Immature natural killer cell (primary cell): ENCODE data around the gene ZFP42. TPM values are rescaled to one million over a fixed set of nuclear protein-coding genes. Genes with fewer than 3 reads are reported as not detected.

ENCODE experiments used
- DNase-seq, 3 donors: peaks; one replicate each; pipeline ENCODE4 v3.0.0; 2022; ENCODE audit warnings: mixed read lengths in 1 of 3
- H3K27ac Mint-ChIP-seq, 6 donors: one replicate each; pipeline ENCODE4 v1.8.0; 2020; ENCODE audit warnings: mixed read lengths in 6 of 6, mild to moderate bottlenecking in 5 of 6, inconsistent platforms in 4 of 6, moderate library complexity in 3 of 6
- H3K27me3 Mint-ChIP-seq, 3 donors: one replicate each; pipeline ENCODE4 v1.8.0; 2020 to 2021; ENCODE audit warnings: low read depth in 3 of 3, mild to moderate bottlenecking in 3 of 3, mixed read lengths in 3 of 3, moderate library complexity in 3 of 3, inconsistent platforms in 1 of 3
- H3K36me3 Mint-ChIP-seq, 3 donors: one replicate each; pipeline ENCODE4 v1.8.0; 2020; ENCODE audit warnings: mixed read lengths in 3 of 3, inconsistent platforms in 2 of 3, mild to moderate bottlenecking in 2 of 3
- H3K4me1 Mint-ChIP-seq, 2 donors: one replicate each; pipeline ENCODE4 v1.8.0; 2020; ENCODE audit warnings: inconsistent platforms in 2 of 2, mild to moderate bottlenecking in 2 of 2, mixed read lengths in 2 of 2, moderate library complexity in 1 of 2
- H3K4me3 Mint-ChIP-seq, 5 donors: one replicate each; pipeline ENCODE4 v1.8.0; 2020; ENCODE audit warnings: mild to moderate bottlenecking in 5 of 5, mixed read lengths in 5 of 5, inconsistent platforms in 3 of 5, moderate library complexity in 3 of 5
- H3K9me3 Mint-ChIP-seq, 6 donors: one replicate each; pipeline ENCODE4 v1.8.0; 2020; ENCODE audit warnings: mild to moderate bottlenecking in 6 of 6, mixed read lengths in 6 of 6, inconsistent platforms in 4 of 6, moderate library complexity in 3 of 6
- polyA plus RNA-seq, 3 donors: library from polyadenylated mRNA; unstranded; fragments of 300-500 nt; fragmentation: Illumina TruSeq; gene quantifications; one replicate each; pipeline ENCODE4 v1.2.3, GENCODE V29; 2021

The ZFP42 gene
- polyA plus RNA-seq, 3 donors from 2014 or later = not detected

DNA sequence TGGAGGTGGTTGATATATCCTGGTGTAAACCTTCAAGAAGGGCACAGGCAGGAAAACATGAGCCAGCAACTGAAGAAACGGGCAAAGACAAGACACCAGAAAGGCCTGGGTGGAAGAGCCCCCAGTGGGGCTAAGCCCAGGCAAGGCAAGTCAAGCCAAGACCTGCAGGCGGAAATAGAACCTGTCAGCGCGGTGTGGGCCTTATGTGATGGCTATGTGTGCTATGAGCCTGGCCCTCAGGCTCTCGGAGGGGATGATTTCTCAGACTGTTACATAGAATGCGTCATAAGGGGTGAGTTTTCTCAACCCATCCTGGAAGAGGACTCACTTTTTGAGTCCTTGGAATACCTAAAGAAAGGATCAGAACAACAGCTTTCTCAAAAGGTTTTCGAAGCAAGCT is 7.2 kb downstream of the ZFP42 start:
- peaks cover 9 to 47% (median 20%) of the 10 kb centered on the region in 6 donors for H3K9me3 Mint-ChIP-seq
- no peak overlapping the region for H3K27ac Mint-ChIP-seq
- peaks cover 0 to 4% (median 3%) of the 10 kb centered on the region in 3 donors for H3K36me3 Mint-ChIP-seq
- no peaks in the 10 kb centered on the region for H3K27me3 Mint-ChIP-seq
- H3K4me3 Mint-ChIP-seq = no peak overlapping the region
- DNase-seq = no peak
- H3K4me1 Mint-ChIP-seq = no peaks in the 10 kb centered on the region

DNA sequence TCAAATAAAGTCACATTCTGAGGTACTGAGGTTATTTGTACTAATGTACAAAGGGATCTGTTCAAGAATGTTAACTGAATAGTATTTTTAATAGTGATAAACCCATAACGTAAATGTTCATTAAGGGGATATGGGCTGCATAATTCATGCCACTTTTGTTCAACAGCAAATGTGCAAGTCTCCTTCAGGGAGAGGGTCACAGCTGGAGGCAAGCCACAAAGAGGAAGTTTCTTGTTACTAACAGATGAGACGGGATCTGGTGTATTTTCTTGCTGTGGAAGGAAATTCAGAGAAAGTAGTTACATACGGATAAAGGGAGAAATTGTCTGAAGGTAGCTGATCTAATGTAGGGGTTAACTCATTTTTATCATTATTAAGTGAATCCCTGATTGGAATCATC is 10.0 kb downstream of the ZFP42 start:
- DNase-seq = no peak
- H3K27ac Mint-ChIP-seq = no peak overlapping the region
- H3K4me1 Mint-ChIP-seq = no peaks in the 10 kb centered on the region
- no peak overlapping the region for H3K4me3 Mint-ChIP-seq
- peaks cover 0 to 3% (median 0%) of the 10 kb centered on the region in 3 donors for H3K36me3 Mint-ChIP-seq
- H3K9me3 Mint-ChIP-seq = peaks cover 2 to 41% (median 24%) of the 10 kb centered on the region in 6 donors
- H3K27me3 Mint-ChIP-seq = no peaks in the 10 kb centered on the region

DNA sequence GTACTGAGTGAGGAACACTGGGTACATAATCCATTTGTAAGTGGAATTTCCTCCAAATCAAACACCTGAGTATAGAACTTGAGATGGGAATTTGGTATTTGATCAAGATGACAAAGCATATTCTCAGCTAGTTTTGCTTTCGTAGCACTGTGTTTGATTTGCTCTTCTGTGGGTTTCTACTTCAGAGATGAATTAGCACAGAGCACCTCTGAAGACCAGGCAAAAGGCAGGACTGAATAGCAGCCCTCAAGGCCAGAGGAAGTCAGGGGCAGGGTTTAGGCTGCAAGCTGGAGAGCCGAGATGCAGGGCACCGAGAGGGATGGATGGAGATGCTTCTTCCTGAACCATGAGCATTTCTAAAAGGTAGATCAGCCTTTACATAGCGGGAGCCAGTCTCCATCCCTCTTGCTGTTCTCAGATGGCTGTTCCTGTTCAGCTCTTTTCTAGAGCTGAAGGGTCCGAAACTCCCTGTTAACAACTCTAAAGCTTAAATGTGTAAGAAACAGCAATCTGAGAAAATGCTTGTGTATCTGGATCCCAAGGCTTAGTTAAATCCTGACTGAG is 10.8 kb downstream of the ZFP42 start:
- Mint-ChIP-seq H3K4me3 (no peak overlapping the region), H3K36me3 (peaks cover 0 to 3% (median 0%) of the 10 kb centered on the region in 3 donors), H3K27ac (no peak overlapping the region), H3K27me3 (no peaks in the 10 kb centered on the region), H3K4me1 (no peaks in the 10 kb centered on the region), H3K9me3 (peaks cover 2 to 42% (median 19%) of the 10 kb centered on the region in 6 donors)
- no peak for DNase-seq

DNA sequence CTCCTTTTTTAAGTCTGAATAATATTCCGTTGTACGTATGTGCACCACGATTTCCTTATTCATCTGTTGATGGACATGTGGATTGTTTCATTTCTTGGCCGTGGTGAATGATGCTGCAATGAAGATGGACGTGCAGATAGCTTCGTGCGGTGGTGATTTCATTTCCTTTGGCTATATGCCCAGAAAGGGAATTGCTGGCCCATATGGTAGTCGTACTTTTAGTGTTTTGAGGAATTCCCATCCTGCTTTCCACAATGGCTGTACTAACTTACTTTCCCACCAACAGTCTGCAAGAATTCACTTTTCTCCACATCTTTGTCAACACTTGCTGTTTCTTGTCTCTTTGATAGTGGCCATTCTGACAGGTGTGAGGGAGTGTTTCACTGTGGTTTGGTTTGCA is 12.8 kb downstream of the ZFP42 start:
- Mint-ChIP-seq H3K36me3 (peaks cover 0 to 3% (median 0%) of the 10 kb centered on the region in 3 donors), H3K27me3 (no peaks in the 10 kb centered on the region), H3K9me3 (peaks cover 3 to 29% (median 21%) of the 10 kb centered on the region in 6 donors), H3K27ac (no peak overlapping the region), H3K4me3 (no peak overlapping the region), H3K4me1 (no peaks in the 10 kb centered on the region)
- no peak for DNase-seq

DNA sequence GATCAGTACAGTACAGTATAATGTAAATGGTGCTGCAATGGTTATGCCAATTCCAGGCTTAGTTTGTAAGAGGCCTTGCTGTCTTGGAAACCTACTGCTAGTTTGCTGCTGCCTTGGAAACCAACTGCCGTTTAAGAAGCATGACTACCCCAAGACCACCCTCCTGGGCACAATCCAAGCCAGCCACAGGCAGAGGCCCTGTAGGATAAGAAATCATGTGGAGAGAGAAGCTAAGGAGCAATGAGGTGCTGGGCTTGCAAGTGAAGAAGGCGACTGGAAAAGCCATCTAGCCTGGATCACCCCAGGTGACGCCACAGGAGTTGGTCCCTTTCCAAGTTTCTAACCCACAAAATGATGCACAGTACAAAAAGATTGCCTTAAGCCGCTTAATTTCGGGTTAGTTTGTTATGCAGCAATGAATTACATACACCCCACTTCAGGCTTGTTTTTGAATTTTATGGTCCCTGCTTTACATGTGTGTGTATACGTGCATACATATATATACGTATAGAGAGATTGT is 16.9 kb downstream of the ZFP42 start:
- Mint-ChIP-seq H3K27me3 (peaks cover 0 to 3% (median 0%) of the 10 kb centered on the region in 3 donors), H3K9me3 (peaks cover 3 to 33% (median 21%) of the 10 kb centered on the region in 6 donors), H3K36me3 (no peaks in the 10 kb centered on the region), H3K4me1 (no peaks in the 10 kb centered on the region), H3K4me3 (no peak overlapping the region), H3K27ac (no peak overlapping the region)
- DNase-seq = no peak

DNA sequence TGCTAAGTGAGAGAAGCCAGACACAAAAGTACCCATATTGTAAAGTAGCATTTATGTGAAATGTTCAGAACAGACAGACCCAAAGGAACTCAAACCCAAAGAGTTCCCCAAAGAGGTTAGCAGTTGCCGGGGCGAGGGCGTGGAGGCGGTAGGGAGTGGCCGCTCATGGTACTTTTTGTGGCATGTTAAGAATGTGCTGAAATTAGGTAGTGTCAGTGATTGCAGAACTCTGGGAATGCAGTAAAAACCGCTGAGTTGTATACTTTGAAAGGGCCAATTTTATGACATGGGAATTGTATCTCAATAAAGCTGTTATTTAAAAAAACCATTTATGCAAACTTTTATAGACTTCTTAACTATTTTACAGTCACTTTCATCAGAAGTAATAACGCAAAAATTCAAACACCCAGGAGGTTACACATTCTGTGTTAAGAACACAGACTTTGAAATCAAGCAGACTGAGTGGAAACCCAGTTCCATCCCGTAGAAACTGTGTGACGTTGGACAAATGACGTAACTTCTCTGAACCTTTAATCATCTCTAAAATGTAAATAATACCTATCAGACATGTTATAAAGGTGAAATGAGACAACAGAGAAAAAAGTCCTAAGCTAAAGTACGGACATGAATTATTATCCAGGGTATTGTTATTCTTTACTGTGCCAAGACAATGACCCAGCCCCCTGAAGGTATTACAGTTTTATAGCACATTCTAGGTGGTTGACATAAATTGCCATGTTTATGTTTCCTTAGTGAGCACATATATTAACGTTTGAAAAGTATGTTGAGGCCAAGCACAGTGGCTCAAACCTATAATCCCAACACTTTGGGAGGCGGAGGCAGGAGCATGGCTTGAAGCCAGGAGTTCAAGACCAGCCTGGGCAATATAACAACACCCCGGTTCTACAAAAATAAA is 19.7 kb downstream of the ZFP42 start:
- Mint-ChIP-seq H3K36me3 (no peaks in the 10 kb centered on the region), H3K27me3 (peaks cover 0 to 4% (median 0%) of the 10 kb centered on the region in 3 donors), H3K4me3 (no peak overlapping the region), H3K4me1 (no peaks in the 10 kb centered on the region), H3K27ac (no peak overlapping the region), H3K9me3 (peaks cover 4 to 34% (median 16%) of the 10 kb centered on the region in 6 donors)
- DNase-seq = no peak

DNA sequence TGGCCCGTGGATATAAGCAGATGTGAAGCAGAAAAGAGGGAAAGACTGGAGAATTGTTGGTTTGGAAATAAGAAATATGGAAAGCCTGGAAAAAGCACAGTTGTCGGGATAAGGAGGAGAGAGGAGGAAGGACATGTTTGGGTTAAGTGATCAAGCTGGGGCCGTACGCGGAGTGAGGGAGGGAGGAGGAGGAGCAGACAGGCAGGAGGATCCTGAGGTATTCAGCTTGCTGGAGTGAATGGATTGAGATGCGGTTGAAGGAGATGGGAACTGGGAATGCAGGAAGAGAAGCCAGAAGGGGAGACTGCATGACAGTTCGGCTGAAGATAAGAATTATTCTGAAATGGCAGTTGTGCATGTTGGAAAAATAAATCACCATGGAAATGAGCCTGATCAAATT is 21.2 kb downstream of the ZFP42 start:
- no peak for DNase-seq
- Mint-ChIP-seq H3K9me3 (peaks cover 8 to 28% (median 15%) of the 10 kb centered on the region in 6 donors), H3K27me3 (peaks cover 0 to 6% (median 0%) of the 10 kb centered on the region in 3 donors), H3K27ac (no peak overlapping the region), H3K4me1 (no peaks in the 10 kb centered on the region), H3K36me3 (no peaks in the 10 kb centered on the region), H3K4me3 (no peak overlapping the region)

DNA sequence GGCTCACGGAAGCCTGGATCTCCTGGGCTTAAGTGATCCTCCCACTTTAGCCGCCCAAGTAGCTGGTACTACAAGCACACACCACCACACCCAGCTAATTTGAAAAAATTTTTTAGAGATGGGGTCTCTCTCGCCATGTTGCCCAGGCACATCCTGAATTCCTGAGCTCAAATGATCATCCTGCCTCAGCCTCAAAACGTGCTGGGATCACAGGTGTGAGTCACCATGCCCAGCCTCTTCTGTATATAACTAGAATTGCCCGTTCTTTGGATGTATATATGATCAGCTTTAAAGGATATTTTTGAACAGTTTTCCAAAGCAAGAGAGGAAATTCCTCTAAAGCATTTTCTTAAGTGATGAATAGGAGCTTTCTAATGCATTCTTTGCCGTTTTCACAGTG is 22.7 kb downstream of the ZFP42 start:
- H3K9me3 Mint-ChIP-seq = peaks cover 11 to 41% (median 19%) of the 10 kb centered on the region in 6 donors
- no peak for DNase-seq
- H3K36me3 Mint-ChIP-seq = peaks cover 0 to 4% (median 0%) of the 10 kb centered on the region in 3 donors
- no peak overlapping the region for H3K27ac Mint-ChIP-seq
- H3K4me3 Mint-ChIP-seq = no peak overlapping the region
- no peaks in the 10 kb centered on the region for H3K4me1 Mint-ChIP-seq
- H3K27me3 Mint-ChIP-seq = peaks cover 0 to 6% (median 0%) of the 10 kb centered on the region in 3 donors

DNA sequence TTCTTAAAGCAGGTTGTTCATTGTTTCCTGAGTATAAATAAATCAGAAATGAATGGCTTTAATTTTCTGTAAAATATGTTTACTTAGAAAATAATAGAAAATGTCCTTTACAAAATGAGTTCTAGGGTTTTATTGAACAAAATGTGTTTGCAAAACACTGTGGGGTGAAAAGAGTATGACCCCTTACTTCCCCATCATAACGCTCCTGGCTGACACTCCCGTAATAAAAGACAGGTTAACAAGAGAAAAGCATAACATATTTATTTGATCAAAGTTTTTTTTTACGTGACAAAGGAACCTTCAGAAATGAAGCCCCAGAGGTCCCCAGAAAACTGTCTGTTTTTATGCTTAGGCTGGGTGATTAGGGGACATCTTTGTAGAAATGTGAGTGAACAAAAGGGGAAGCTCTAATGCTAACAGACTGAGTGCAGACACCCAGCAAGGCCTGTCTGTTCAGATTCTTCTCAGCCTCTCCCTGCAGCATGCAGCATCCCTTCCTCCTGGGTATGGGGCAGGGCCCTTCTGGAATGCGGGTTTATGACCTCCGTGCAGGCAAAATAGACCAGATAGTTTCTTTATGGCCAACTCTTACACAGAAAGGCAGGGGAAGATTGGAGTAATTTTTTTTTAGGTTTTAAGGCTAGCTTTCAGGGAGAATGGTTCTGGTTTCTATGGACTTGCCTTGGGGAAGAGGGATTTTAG is 26.1 kb downstream of the ZFP42 start:
- Mint-ChIP-seq H3K4me1 (no peaks in the 10 kb centered on the region), H3K9me3 (peaks cover 7 to 48% (median 12%) of the 10 kb centered on the region in 6 donors), H3K36me3 (peaks cover 0 to 4% (median 0%) of the 10 kb centered on the region in 3 donors), H3K27me3 (peaks cover 0 to 4% (median 0%) of the 10 kb centered on the region in 3 donors), H3K27ac (no peak overlapping the region), H3K4me3 (no peak overlapping the region)
- no peak for DNase-seq

DNA sequence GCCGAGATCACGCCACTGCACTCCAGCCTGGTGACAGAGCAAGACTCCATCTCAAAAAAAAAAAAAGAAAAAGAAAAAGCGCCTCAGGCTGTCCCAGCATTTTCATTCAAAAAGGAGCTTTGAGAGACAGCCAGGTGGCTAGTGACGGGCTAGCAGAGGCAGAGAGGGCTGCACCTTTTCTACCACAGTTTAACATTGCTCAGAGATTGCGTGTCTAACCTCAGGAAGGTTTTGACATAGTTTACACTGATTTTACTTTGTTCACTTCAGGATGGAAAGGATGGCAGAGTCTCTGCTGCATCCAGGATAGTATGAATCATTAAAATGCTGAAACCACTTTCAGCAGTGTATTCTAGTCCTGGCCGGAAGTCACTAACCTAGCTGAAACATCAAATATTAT is 28.1 kb downstream of the ZFP42 start:
- no peak for DNase-seq
- Mint-ChIP-seq H3K4me3 (no peak overlapping the region), H3K27me3 (peaks cover 0 to 2% (median 0%) of the 10 kb centered on the region in 3 donors), H3K9me3 (peaks cover 2 to 53% (median 20%) of the 10 kb centered on the region in 6 donors), H3K4me1 (no peaks in the 10 kb centered on the region), H3K36me3 (peaks cover 0 to 4% (median 0%) of the 10 kb centered on the region in 3 donors), H3K27ac (no peak overlapping the region)

DNA sequence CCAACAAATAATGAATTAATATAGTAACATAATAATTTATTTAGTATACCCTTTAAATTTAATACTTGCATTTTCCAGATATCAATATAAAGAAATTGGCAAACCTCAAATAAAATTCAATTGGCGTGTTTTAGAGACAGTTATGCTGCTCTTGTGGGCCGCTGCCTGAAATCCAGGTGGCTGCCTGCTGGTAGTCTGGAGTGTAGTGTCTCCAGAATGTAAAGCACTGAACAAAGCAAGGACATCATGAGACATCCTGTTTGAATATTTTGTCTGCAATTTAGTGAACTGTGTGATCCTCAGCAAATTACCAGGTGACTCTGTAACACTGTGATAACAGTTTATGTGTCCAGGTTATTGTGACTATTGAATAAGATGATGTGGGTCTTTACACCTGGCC is 29.9 kb downstream of the ZFP42 start:
- DNase-seq = no peak
- H3K4me1 Mint-ChIP-seq = no peaks in the 10 kb centered on the region
- peaks cover 0 to 2% (median 0%) of the 10 kb centered on the region in 3 donors for H3K27me3 Mint-ChIP-seq
- H3K27ac Mint-ChIP-seq = no peak overlapping the region
- peaks cover 0 to 4% (median 0%) of the 10 kb centered on the region in 3 donors for H3K36me3 Mint-ChIP-seq
- H3K4me3 Mint-ChIP-seq = no peak overlapping the region
- peaks cover 2 to 60% (median 22%) of the 10 kb centered on the region in 6 donors for H3K9me3 Mint-ChIP-seq

DNA sequence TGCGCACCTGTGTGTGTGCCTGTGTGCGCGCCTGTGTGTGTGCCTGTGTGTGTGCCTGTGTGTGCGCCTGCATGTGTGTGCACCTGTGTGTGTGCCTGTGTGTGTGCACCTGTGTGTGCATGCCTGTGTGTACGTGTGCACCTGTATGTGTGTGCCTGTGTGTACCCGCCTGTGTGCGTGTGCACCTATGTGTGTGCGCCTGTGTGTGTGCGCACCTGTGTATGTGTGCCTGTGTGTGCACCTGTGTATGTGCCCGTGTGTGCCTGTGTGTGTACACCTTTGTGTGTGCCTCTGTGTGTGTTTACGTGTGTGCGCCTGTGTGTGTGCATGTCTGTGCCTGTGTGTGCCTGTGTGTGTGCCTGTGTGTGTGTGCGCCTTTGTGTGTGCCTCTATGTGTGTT is 33.5 kb downstream of the ZFP42 start:
- H3K4me1 Mint-ChIP-seq = no peaks in the 10 kb centered on the region
- no peak overlapping the region for H3K4me3 Mint-ChIP-seq
- H3K9me3 Mint-ChIP-seq = peaks cover 19 to 59% (median 31%) of the 10 kb centered on the region in 6 donors
- no peak overlapping the region for H3K27ac Mint-ChIP-seq
- no peak for DNase-seq
- no peaks in the 10 kb centered on the region for H3K36me3 Mint-ChIP-seq
- H3K27me3 Mint-ChIP-seq = peaks cover 0 to 2% (median 0%) of the 10 kb centered on the region in 3 donors

DNA sequence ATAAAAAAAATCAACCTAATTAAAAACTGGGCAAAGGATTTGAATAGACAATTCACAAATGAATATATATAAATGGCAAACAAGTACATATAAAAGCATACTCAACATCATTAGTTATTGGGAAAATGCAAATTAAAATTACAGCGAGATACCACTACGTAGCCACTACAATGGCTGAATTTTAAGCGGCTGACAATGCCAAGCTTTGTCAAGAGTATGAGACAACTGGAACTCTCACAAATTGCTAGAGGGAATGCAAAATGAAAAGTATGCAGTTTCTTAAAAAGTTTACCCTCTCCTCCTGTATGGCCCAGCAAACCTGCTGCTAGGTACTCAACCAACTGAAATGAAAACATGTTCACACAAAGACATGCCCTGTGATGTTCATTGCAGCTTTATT is 34.8 kb downstream of the ZFP42 start:
- Mint-ChIP-seq H3K27ac (no peak overlapping the region), H3K9me3 (peaks cover 19 to 56% (median 33%) of the 10 kb centered on the region in 6 donors), H3K4me3 (no peak overlapping the region), H3K27me3 (peaks cover 0 to 2% (median 0%) of the 10 kb centered on the region in 3 donors), H3K4me1 (no peaks in the 10 kb centered on the region), H3K36me3 (no peaks in the 10 kb centered on the region)
- no peak for DNase-seq
